HG02642 (cell line): ENCODE data around the gene CD6.
"Not testable (repeated sequence)": the region's sequence is repeated elsewhere in the genome, so short reads cannot be mapped to it uniquely, and the experiment has no call there.

Experiments
- ATAC-seq: cut with Tn5 transposase; IDR thresholded peaks from one replicate; pipeline ENCODE4 v1.9.1; 2021; ENCODE audit warnings: mild to moderate bottlenecking; ENCODE audit not compliant: unreplicated experiment, poor library complexity

The CD6 gene

DNA sequence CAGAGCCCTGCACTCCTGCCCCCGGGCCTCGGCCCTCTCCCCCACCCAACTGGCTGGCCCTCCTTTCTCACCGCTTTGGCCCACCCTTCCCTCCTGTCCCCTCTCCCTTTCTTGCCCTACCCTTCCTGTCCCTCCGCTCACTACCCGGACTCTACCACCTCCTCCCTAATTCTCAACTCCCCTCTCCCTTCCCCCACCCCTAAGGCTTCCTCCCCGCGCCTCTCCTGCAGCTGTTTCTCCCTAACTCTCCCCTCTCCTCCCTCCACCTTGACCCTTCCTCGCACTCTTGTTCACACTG, 19.9 kb upstream of the CD6 start:
- no peak for ATAC-seq

DNA sequence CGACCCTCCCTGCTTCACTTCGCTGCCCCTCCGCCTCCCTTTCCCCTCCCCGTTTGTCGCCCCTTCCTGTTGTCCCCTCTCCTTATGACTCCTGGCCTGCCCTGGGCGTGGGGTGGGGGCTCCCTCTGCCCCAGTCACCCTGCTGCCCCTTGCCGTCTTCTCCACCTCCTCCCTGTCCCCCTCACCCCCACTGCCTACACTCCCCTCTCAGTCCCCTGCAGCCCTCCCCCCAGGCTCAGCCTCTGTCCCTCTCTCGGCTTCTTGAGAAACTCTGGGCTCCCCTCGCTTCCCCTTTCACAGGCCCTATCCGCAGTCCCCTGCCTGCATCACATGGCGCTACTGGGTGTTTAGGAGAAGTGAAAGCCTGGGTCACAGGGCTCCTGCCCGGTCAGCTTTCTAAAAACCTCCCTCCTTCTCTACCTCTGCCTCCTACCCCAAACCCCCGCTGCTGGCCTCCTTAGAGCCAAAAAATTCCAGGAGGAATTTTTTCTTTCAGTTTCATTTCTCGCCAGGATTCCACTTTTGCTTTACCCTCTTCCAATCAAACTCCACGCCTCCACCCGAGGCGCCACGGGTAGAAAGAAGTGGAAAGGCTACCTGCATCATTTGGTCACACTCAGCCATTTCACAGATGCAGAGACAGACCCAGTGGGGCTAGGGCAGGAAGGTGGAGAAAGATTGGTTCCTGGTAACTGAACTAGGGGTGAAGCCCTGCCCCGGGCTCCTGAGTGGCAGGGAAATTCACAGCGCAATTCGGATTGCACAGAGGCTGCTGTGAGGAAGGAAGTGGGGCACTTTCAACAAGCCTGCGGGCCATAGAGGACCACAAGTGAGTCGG, 19.4 kb upstream of the CD6 start, which contains the start of gene SLC15A3:
Gene SLC15A3, minus strand, starts transcription at position 273 of the 838 bp plus-strand sequence. CDS start 625 bp downstream, outside the sequence.
- ATAC-seq: peak; percentile 82

DNA sequence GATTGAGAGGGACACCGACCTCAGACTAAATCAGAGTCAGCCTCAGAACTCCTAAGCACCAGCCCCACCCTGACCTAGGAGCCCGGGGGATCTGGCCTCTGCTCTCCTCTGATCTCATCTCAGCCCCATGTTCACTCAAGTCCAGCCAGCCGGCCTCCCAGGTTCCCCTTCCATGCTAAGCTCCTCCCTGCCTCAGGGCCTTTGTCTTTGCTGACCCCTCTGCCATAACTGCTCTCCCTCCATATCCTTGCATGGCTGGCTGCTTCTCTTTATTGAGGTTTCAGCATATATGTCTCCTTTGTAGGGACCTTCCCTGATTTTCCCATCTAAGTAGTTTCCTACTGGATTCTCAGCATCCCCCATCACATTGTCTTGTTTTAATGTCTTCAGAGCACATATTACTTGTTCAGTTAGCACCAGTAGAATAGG, 18.7 kb upstream of the CD6 start:
- ATAC-seq: no peak

DNA sequence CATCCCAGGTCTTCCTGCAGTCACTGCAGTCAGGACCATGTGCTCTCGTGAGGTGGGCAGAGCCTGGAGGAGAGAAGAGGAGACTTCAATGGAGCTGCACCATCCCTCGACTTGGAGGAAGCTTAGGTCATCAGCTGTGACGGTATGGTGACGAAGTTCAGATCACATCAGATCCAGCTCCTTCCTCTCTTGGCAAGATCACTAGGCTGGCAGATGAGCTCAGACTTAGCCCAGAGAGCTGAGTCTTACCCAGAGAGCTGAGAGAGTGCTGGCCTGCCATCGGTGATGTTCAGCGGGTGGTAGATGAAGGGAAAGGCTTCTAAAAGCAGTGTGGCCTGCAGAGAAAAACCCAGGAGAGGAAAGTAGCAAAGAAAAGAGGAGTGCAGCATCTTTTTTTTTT, 17.7 kb upstream of the CD6 start:
- ATAC-seq: no peak

DNA sequence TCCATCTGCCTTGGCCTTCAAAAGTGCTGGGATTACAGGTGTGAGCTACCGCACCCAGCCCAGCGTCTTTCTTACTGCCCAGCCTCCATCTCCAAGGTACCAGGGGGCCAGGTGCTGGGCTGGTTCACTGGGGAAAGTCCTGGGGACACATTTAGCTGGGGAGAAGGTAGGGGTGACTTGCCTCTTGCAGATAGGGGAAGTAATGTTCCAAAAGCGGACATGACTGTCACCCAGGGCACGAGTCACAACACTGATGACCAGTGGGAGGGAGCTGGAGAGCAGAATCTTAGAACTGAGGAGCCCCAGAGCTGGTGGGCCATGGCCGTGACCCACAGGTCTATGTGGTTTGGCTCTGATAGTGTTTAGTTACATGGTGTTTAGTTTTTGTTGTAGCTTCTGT, 17.1 kb upstream of the CD6 start:
- ATAC-seq: no peak

DNA sequence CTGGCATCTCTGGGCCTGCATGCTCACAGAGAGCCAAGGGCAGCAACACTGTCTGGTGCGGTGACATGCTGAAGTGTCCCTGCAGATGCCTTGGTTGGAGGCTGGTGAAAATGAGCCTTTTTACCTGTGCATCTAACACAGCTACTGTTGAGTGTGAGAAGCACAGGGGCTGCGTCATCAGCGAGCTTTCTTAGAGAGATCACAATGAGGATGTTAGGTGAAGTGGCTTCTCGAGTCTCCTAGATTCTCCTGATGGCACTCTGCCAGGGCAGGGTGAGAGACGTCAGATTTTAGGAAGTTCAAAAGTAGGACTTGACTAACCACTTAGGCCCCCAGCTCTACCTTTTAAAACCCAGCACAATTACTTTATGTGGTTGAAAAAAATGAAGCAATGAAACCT, 15.9 kb upstream of the CD6 start:
- ATAC-seq: no peak

DNA sequence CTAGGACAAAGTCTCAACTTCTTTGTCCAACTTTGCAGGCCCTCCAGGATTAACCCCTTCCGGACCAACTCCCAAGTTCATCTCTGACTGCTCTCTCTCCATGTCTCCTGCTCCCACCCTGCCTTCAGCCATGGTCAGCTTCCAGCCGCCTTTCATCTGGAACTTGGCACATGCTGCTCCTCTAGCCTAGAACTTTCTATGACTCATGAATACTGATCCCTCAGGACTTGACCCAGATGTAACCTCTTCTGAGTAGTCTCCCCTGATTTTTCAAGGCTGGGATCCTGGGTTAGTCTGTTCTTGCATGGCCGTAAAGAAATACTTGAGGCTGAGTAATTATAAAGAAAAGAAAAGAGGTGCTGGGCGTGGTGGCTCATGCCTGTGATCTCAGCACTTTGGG, 14.3 kb upstream of the CD6 start:
- no peak for ATAC-seq

DNA sequence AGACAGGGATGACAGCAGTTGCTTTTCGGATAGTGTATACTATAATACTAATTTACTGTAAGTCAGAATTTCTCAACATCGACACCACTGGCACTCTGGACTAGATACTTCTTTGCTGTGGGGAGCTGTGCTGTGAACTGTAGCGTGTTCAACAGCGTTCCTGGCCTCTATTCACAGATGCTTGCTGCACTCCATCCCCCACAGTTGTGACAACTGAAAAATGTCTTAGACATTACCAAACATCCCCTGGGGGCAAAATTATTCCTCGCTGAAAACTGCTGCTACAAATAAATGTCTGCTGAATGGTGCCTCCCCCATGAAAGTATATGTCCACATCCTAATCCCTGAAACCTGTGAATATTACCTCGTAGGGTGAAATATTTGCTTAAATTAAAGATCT, 12.0 kb upstream of the CD6 start:
- no peak for ATAC-seq

DNA sequence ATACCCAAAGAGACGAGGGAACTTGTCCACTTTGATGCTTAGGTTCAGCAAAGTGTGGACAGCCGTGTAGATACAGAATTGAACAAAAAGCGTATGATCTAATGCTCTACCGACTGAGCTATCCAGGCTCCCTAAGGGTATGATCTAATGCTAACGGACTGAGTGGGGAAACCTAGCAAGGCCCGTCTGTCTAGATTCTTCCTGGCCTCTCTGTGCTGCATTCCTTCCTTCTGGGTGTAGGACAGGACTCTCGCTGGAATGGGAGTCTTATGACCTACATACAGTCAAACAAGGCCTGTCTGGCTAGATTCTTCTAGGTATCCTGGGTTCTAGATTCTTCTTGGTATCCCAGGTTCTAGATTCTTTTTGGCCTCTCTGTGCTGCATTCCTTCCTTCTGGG, 11.1 kb upstream of the CD6 start:
- ATAC-seq: no peak

DNA sequence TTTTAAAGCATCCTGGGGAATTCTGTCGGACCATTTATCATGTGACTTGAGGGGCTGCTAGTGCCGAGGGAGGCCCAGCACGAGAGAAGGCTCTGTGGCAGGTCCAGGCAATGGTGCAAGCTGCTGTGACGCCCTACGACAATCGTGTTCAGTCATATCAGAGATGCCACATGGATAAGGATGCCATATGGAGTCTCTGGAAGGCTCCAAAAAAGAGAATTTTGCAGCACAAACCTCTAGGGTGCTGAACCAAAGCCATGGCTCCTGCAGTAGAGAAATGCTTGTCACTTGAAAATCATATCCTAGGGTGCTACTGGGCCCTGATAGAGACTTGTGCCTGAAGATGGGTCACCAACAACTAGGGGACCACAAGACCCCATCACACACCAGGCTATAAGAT, 6.7 kb upstream of the CD6 start:
- no peak for ATAC-seq

DNA sequence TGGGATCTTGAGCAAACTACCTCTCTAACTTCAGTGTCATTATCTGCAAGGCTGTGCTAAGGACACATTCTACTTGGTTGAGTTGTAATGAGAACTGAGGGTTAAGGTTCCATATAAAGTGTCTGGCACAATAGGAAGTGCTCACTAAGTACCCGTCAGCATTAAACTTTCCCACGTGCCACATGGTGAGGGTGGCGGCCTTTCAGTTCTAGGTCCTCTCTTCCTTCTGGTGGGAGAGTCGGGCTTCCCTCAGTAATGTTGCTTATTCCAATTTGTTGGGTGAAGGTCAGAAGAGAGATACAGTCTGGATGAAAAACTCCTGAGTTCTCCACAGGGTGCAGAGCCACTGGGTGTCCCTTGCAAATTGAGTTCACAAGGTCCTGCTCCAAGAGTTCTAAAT, 4.6 kb upstream of the CD6 start:
- no peak for ATAC-seq

DNA sequence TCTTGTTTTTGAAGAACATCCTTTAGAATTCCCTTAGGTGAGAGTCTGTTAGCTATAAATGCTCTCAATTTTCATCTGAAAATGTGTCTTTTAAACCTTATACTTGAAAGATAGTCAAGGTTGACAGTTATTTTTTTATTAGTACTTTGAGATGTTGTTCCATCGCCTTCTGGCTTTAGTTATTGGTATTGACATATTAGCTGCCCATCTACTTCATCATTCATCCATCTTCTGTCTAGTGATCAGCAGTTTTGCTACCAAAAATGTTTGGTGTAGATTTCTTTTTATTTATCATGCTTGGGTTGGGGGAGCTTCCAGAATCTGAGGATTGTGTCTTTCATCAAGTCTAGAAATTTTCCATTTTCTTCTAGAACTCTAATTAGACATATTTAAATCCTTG, 3.3 kb upstream of the CD6 start:
- ATAC-seq: no peak

DNA sequence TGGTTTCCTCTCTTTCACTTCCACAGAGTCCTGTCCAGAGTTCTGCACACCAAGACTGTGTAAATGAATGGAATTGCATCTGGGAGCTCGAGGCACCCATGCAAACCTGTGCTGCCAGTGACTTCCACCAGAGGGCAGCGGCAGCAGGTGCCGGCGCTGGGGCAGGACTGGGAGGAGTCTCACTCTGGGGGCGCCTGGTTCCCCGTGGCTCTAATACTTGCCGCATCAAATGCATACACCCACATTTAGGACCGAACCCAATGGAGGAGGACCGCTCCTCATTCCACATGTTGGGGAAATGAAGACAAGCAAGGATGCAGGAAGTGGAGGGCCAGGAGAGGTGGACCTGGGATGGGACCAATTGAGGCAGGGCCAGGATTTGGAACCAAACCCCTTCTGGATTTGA, 1.1 kb upstream of the CD6 start:
- ATAC-seq: peak; percentile 63

DNA sequence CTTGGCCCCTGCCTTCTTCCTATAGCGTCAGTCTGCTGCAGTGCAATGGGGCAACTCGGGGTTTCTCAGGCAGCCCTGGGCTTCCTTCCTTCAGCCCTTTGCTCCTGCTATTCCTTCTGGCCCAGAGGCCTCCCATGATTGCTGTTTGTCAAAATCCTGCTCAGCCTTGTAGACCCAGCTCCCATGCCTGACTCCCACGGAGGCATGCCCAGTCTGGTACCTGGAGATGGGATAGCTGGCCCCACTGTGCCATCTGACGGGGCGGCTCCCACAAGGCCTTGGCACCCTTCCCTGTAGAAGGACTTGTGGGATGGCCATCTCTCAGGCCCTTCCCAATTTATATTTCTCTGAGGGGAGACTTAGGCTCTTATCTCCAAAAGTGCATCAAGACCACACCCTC, 590 bp upstream of the CD6 start:
- no peak for ATAC-seq

DNA sequence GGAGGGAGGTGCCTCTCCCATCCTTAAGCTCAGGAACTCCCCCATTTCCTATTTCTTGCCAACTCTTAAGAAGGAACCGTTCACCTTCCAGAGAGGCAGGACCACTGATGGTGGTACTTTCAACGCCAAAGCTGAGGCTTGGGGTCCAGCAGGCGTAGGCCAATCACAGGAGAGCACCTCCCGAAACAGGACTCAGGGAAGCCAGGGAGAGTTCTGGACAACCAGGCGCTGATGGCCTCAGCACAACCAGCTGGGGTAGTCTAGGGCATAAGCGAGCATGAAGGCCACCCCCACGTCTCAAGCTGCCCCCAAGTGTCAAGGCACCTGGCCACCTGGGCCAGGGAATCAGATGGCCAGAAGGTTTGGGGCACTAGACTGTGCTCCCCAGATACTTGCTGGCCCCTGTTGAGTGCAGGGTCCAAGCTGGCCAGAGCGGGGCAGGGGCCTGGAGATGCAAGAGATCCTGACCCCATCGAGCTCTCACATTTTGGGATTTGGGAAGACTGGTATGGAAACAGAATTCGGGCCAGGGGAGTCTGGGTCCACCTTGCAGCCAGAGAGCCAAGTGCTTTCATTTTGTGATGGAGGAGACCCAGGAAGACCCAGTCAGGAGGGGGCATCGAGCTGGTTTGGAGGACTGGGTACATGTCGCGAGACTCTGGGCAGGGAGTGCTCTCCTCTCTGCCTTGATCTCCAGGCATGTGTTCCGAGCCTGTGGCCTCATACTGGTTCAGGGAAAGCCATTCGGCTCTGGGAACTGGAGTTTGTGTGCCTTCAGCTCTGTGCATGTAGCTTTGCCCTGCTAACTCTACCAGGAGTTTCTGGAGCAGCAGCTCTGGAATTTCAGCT, 926 bp downstream of the CD6 start:
- ATAC-seq: no peak

DNA sequence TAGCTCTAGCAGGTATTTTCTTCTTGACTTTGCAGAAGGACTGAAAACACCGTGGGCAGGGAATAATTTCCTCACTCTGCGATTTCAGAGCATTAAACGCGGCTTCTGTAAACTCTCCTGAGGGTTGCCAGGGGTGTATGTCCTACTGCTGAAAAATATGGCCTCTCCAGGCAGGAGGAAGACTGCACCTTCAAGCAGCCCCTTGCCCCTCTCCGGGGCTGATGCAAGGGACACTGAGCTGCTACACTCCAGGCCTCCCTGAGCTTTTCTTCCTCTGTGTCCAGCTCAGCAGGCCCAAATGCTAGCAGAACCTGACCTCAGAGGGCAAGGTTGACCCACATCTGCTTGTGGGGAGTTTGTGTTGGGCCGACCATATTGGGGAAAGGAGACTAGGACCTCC, 2.2 kb downstream of the CD6 start:
- no peak for ATAC-seq

DNA sequence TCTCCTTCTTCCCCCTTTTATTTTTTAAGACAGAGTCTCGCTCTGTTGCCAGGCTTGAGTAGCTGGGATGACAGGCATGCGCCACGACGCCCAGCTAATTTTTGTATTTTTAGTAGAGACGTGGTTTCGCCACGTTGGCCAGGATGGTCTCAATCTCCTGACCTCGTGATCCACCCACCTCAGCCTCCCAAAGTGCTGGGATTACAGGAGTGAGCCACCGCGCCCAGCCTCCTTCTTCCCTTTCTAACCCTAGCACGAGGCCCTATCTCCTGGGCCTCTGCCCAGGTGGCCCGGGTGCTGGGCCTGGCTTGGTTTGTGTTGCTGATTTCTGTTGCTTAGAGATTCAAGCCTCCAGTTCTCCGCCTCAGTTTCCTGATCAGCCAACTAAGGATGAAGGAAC, 2.8 kb downstream of the CD6 start:
- not testable (repeated sequence) for ATAC-seq

DNA sequence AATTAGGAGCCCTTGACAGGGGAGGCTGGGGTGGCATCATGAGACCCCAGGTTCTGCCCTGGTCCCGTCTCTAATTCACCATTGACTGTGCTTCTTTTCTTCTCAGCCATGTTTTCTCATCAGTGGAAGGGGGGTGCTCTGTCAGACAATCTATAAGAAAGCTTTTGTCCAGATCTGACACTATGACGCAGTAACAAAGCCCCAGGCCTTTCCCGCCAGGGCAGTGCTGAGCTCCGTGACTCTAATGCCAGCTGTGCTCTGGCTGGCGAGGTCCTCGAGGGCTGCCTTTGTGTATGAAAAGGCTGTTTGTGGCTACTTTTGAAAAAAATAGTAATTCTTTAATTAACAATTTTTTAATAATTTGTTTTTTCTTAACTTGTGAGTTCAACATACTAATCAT, 3.2 kb downstream of the CD6 start:
- ATAC-seq: no peak

DNA sequence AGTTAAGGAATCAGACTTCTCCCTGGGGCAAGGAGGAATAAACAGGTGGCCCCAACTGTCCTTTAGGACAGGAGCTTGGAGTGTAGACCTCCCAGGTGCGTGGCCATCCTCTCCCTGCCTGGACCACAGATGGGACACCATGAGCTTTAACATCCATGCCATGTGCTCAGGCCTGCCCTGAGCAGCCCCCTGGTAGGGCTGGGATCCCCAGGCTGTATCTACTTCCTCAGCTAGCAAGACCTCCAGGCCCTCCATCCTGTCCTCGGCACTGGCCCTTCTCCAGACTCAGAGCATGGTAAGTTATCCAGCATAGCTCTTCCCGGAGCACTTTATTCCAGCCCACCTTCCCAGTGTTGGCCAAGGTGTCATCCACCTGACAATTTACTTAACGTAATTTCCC, 5.7 kb downstream of the CD6 start:
- ATAC-seq: no peak

DNA sequence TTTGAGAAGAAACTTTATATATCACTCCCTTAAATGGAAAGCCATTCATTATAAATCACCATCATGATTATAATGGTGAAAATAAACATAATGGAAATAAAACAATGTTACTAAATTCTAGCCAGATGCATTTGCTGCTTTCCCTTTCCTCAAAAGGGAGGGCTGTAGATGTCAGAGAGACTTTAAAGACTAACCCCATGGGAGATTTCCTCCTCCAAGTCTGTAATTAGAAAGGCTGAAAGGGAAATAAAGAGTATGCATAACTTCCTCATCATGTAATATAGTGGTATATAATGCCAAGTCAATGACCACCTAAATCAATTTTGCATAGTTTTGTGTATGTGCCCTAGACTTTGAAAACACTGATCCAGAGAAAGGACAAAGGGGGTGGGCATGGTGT, 6.4 kb downstream of the CD6 start:
- ATAC-seq: no peak

DNA sequence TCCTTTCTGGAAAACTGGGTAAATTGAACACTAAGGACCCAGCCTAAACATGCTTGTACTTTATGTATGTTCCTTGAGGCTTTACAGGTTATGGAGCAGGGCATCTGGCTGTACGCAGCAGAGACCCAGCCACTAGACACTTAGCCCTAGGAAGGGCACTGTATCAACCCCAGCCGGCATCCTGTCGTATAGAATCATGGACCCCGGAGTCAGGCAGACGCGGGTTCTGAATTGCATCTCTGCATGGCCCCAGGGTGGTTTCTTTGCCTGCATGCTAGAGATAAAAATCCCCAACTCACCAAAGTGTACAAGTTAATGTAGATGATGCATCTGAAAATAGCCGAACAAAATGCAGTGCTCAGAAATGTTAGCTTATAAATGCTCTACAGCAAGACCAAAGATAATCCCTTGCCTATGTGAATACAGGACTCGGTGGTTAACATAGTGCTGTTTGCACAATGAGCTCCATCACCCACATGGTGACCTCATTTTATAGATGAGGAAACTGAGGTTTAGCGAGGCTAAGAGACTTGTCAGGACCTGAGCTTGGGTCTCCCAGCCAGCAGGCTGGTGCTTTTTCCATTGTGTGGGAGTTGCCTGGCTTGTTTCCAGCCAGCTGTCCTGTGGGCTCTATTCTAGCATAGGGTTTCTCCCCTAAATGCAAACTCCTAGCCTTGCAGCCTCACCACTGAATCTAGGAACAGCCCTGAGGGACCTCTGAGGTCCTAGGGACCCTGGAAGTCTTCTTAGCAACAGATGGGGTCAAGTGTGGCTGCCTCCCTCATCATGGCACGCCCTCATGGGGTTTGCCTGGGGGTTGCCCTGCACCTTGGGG, 7.3 kb downstream of the CD6 start:
- ATAC-seq: peak; percentile 50
